ENCODE measurements around the gene MESP2. TPM values are rescaled to one million over a fixed set of nuclear protein-coding genes. Genes with fewer than 3 reads are reported as not detected.

The MESP2 gene
- total RNA-seq, 4 donors from 2014 or later: 0.59 to 2.4 (median 0.83) TPM; not detected in 1

GRCh38 chr15:89803941-89804800 is 28.0 kb downstream of the MESP2 start:
- DNase-seq: no peak
- TF ChIP-seq POLR2A (IDR thresholded peaks at IDR 0.05): no peak
- no peak for TF ChIP-seq CTCF (IDR thresholded peaks at IDR 0.05)
- Histone ChIP-seq H3K4me3 (no peak overlapping the region), H3K36me3 (no peaks in the 10 kb centered on the region), H3K4me1 (peaks cover 4 to 13% (median 7%) of the 10 kb centered on the region in 3 donors), H3K9me3 (no peaks in the 10 kb centered on the region), H3K27ac (no peak overlapping the region), H3K27me3 (peaks cover 0 to 6% (median 0%) of the 10 kb centered on the region in 4 donors)
- 86% methylated on average over 10 of the region's 29 CpGs; no CpG with 5 or more reads in 1 of the 2 donors for WGBS, 2 donors
- intact Hi-C loops (cut with DNase I): no loop called here

GRCh38 chr15:89805241-89806209 is 29.4 kb downstream of the MESP2 start:
- 88% methylated on average over 4 to 13 of the region's 29 CpGs for WGBS, 2 donors
- intact Hi-C loops (cut with DNase I): no loop called here
- Histone ChIP-seq H3K4me1 (peaks cover 5 to 18% (median 7%) of the 10 kb centered on the region in 3 donors), H3K9me3 (no peaks in the 10 kb centered on the region), H3K27me3 (peaks cover 0 to 6% (median 0%) of the 10 kb centered on the region in 4 donors), H3K36me3 (no peaks in the 10 kb centered on the region), H3K27ac (no peak overlapping the region), H3K4me3 (no peak overlapping the region)
- no peak for DNase-seq
- TF ChIP-seq CTCF (IDR thresholded peaks at IDR 0.05): no peak
- no peak for TF ChIP-seq POLR2A (IDR thresholded peaks at IDR 0.05)

GRCh38 chr15:89806210-89806558 is 30.1 kb downstream of the MESP2 start:
- no peak for DNase-seq
- Histone ChIP-seq H3K4me3 (no peak overlapping the region), H3K36me3 (no peaks in the 10 kb centered on the region), H3K9me3 (no peaks in the 10 kb centered on the region), H3K27ac (no peak overlapping the region), H3K27me3 (peaks cover 0 to 6% (median 0%) of the 10 kb centered on the region in 4 donors), H3K4me1 (peaks cover 5 to 21% (median 7%) of the 10 kb centered on the region in 3 donors)
- 83 to 96% methylated on average over 10 to 18 of the region's 21 CpGs for WGBS, 2 donors
- intact Hi-C loops (cut with DNase I): no loop called here
- no peak for TF ChIP-seq CTCF (IDR thresholded peaks at IDR 0.05)

GRCh38 chr15:89806559-89807550 is 30.7 kb downstream of the MESP2 start:
- H3K27ac ChIP-seq: no peak overlapping the region
- DNase-seq: no peak

More at GRCh38 chr15:89806559-89807550, 30.7 kb downstream of the MESP2 start:
- Histone ChIP-seq H3K36me3 (no peaks in the 10 kb centered on the region), H3K27me3 (peaks cover 0 to 6% (median 0%) of the 10 kb centered on the region in 4 donors), H3K4me3 (no peak overlapping the region), H3K9me3 (no peaks in the 10 kb centered on the region), H3K4me1 (peaks cover 7 to 27% (median 8%) of the 10 kb centered on the region in 3 donors)
- no peak for TF ChIP-seq CTCF (IDR thresholded peaks at IDR 0.05)
- TF ChIP-seq POLR2A (IDR thresholded peaks at IDR 0.05): no peak
- WGBS, 2 donors: 77 to 82% methylated on average over 12 to 19 of the region's 22 CpGs
- intact Hi-C loops (cut with DNase I): no loop called here

All from esophagus squamous epithelium (tissue), 5 donors.